OCI-LY7 (cell line): ENCODE measurements around the gene APBB2. TPM values are rescaled to one million over a fixed set of nuclear protein-coding genes. Genes with fewer than 3 reads are reported as not detected.

Experiments used
- BruUV-seq: library from RNA; stranded (reverse); fragments of 400-500 nt; replicated peaks from 2 replicates; lab custom pipeline; 2021; lab: Mats Ljungman, UMichigan
- CTCF ChIA-PET: fragments of 300-600 bp; sonication (Branson Sonifier 250); formaldehyde crosslinking; loops from one replicate; lab custom pipeline; 2022; ENCODE audit warnings: antibody characterized with exemption; ENCODE audit not compliant: unreplicated experiment; lab: Charles Lee
- POLR2A ChIA-PET: fragments of 300-600 bp; sonication (Branson Sonifier 250); formaldehyde crosslinking; loops from one replicate; lab custom pipeline; 2022; ENCODE audit warnings: antibody characterized with exemption; lab: Charles Lee
- DNase-seq: peaks from one replicate; pipeline ENCODE4 v3.0.0-alpha.2; 2015; ENCODE audit warnings: low spot score
- H2AFZ ChIP-seq: fragments of 200-600 bp; sonication (generic), shearing (Covaris generic); 2 replicates; pipeline ENCODE4 v1.6.1; 2014; ENCODE audit warnings: mild to moderate bottlenecking, antibody characterized with exemption, low read length, moderate library complexity
- H3K27ac ChIP-seq: fragments of 200-600 bp; sonication (generic); 2 replicates; pipeline ENCODE4 v1.5.1; 2014; ENCODE audit warnings: mixed run types, low read depth, mild to moderate bottlenecking, moderate library complexity, low read length, inconsistent platforms; ENCODE audit not compliant: poor library complexity, severe bottlenecking
- H3K36me3 ChIP-seq: fragments of 200-600 bp; sonication (generic); 2 replicates; pipeline ENCODE4 v1.6.1; 2014; ENCODE audit warnings: mild to moderate bottlenecking, antibody characterized with exemption, low read length, moderate library complexity, mixed read lengths; ENCODE audit not compliant: insufficient read depth
- H3K4me1 ChIP-seq: fragments of 200-600 bp; sonication (generic); 2 replicates; pipeline ENCODE4 v1.5.1; 2014; ENCODE audit warnings: mild to moderate bottlenecking, low read length; ENCODE audit not compliant: insufficient read depth, poor library complexity, severe bottlenecking
- H3K4me2 ChIP-seq: fragments of 200-600 bp; sonication (generic); 2 replicates; pipeline ENCODE4 v1.6.1; 2014; ENCODE audit warnings: mild to moderate bottlenecking, low read length
- H3K4me3 ChIP-seq: fragments of 200-600 bp; sonication (generic); 2 replicates; pipeline ENCODE4 v1.5.1; 2014; ENCODE audit warnings: mild to moderate bottlenecking, low read depth, low read length; ENCODE audit not compliant: poor library complexity, severe bottlenecking
- H3K79me2 ChIP-seq: fragments of 200-600 bp; sonication (generic); 2 replicates; pipeline ENCODE4 v1.6.1; 2016; ENCODE audit warnings: low read depth, mild to moderate bottlenecking, low read length, moderate library complexity, mixed read lengths; ENCODE audit not compliant: insufficient read depth
- H3K9me2 ChIP-seq: fragments of 200-600 bp; sonication (generic); 2 replicates; pipeline ENCODE4 v1.6.1; 2016; ENCODE audit warnings: mild to moderate bottlenecking, low read length, mixed read lengths; ENCODE audit not compliant: insufficient read depth
- H3K9me3 ChIP-seq: fragments of 200-600 bp; sonication (generic); 2 replicates; pipeline ENCODE4 v1.6.1; 2014; ENCODE audit warnings: mild to moderate bottlenecking, mixed run types, low read length, mixed read lengths
- H4K20me1 ChIP-seq: fragments of 200-600 bp; sonication (generic); 2 replicates; pipeline ENCODE4 v1.6.1; 2014; ENCODE audit warnings: mild to moderate bottlenecking, antibody characterized with exemption, low read length, moderate library complexity, mixed read lengths; ENCODE audit not compliant: insufficient read depth
- CTCF ChIP-seq: fragments of 200-600 bp; sonication (generic); conservative IDR thresholded peaks from 2 replicates; pipeline ENCODE4 v1.5.1; 2014; ENCODE audit warnings: mild to moderate bottlenecking, antibody characterized with exemption, low read length, moderate library complexity, mixed read lengths
- EZH2phosphoT487 ChIP-seq: fragments of 200-600 bp; sonication (generic); IDR thresholded peaks from 2 replicates; pipeline ENCODE4 v1.6.1; 2018; ENCODE audit warnings: low read depth, borderline replicate concordance, mild to moderate bottlenecking, mixed run types, antibody characterized with exemption, low read length, moderate library complexity, mixed read lengths
- intact Hi-C: fragments of 100-400 bp; cut with micrococcal nuclease; formaldehyde crosslinking; loops from one replicate; pipeline ENCODE4 v1.10.0; 2022; ENCODE audit not compliant: unreplicated experiment
- total RNA-seq, 2 experiments: library from RNA; depleted of rRNA in 1 of 2; stranded (reverse); fragments of >200 nt in 1 of 2; shearing (Covaris generic) in 1 of 2; gene quantifications; 2 replicates each; pipeline ENCODE4 v1.2.3, GENCODE V29; 2014 to 2022

The APBB2 gene
- total RNA-seq, 2 experiments from 2014 or later: 66.4 to 88.5 TPM

GRCh38 chr4:41121906-41122305, 92.4 kb downstream of the APBB2 start:
- Histone ChIP-seq H4K20me1 (no peaks in the 10 kb centered on the region), H3K4me3 (no peak overlapping the region), H3K36me3 (no peaks in the 10 kb centered on the region), H3K79me2 (no peaks in the 10 kb centered on the region), H3K9me2 (no peaks in the 10 kb centered on the region), H3K4me2 (no peak overlapping the region), H2AFZ (no peak overlapping the region), H3K9me3 (no peaks in the 10 kb centered on the region), H3K27ac (no peak overlapping the region), H3K4me1 (no peaks in the 10 kb centered on the region)
- BruUV-seq: no TSS peak
- TF ChIP-seq EZH2phosphoT487 (no peak), CTCF (no peak)
- DNase-seq: no peak
- intact Hi-C loops: no loop called here
- ChIA-PET POLR2A (interaction anchor here (0.6 kb wide), 1 partner anchor 101 kb away, joined by 6 read pairs; no protein-coding TSS in a partner anchor), CTCF (no interaction called here)

- no peaks in the 10 kb centered on the region for H3K4me1 ChIP-seq
- no peaks in the 10 kb centered on the region for H3K9me3 ChIP-seq
- no peak overlapping the region for H3K4me2 ChIP-seq
- H3K4me3 ChIP-seq: no peak overlapping the region
- no peak for DNase-seq
- no peak for TF ChIP-seq CTCF
- TF ChIP-seq EZH2phosphoT487: no peak
- no peaks in the 10 kb centered on the region for H3K9me2 ChIP-seq
- H4K20me1 ChIP-seq: no peaks in the 10 kb centered on the region
- H3K36me3 ChIP-seq: 0 out of 2 replicates have a peak, but pooled peaks cover 9% of the 10 kb centered on the region
- intact Hi-C loops: no loop called here
- no peak overlapping the region for H3K27ac ChIP-seq
- H3K79me2 ChIP-seq: no peaks in the 10 kb centered on the region
- no TSS peak for BruUV-seq
- CTCF ChIA-PET: no interaction called here
- no peak overlapping the region for H2AFZ ChIP-seq
- POLR2A ChIA-PET: interaction anchor here (0.7 to 1.4 kb wide), 3 partner anchors 19 to 45 kb away, joined by 3 read pairs; no protein-coding TSS in a partner anchor
Observed at GRCh38 chr4:41120297-41121217, 93.8 kb downstream of the APBB2 start.

GRCh38 chr4:41119867-41120295, 94.5 kb downstream of the APBB2 start:
- no TSS peak for BruUV-seq
- no peak overlapping the region for H3K4me3 ChIP-seq
- no peaks in the 10 kb centered on the region for H3K9me3 ChIP-seq
- H3K36me3 ChIP-seq: 0 out of 2 replicates have a peak, but pooled peaks cover 9% of the 10 kb centered on the region
- no peak overlapping the region for H2AFZ ChIP-seq
- no peaks in the 10 kb centered on the region for H3K79me2 ChIP-seq
- intact Hi-C loops: no loop called here
- POLR2A ChIA-PET: no interaction called here
- H3K4me2 ChIP-seq: no peak overlapping the region
- no peak overlapping the region for H3K27ac ChIP-seq
- no peaks in the 10 kb centered on the region for H3K4me1 ChIP-seq
- no peaks in the 10 kb centered on the region for H3K9me2 ChIP-seq
- TF ChIP-seq CTCF (no peak), EZH2phosphoT487 (no peak)
- no peak for DNase-seq
- no peaks in the 10 kb centered on the region for H4K20me1 ChIP-seq
- CTCF ChIA-PET: no interaction called here
